ENCODE data around the gene DPH5.

DPH5 gene

GRCh38 chr1:101050869-101051268, 25.3 kb upstream of the DPH5 start:
- Histone ChIP-seq H3K4me2 (ENCODE audit: low read length) (no peak overlapping the region), H4K91ac (ENCODE audit: low read depth, low read length) (no peak overlapping the region), H3K9ac (ENCODE audit: low read length) (no peak overlapping the region), H2AFZ (ENCODE audit: insufficient read depth, low read length, poor library complexity) (no peak overlapping the region), H4K8ac (ENCODE audit: low read depth, low read length) (no peak overlapping the region), H2BK120ac (ENCODE audit: insufficient read depth, low read length, poor library complexity) (no peak overlapping the region), H4K12ac (ENCODE audit: low read depth, low read length) (no peak overlapping the region), H3K79me2 (ENCODE audit: control insufficient read depth, insufficient read depth, low read length, poor library complexity) (no peaks in the 10 kb centered on the region), H3K4ac (ENCODE audit: low read depth, low read length) (no peak overlapping the region), H3K27me3 (ENCODE audit: insufficient read depth, low read length) (no peaks in the 10 kb centered on the region), H2BK12ac (ENCODE audit: low read length) (no peak overlapping the region), H3K4me3 (ENCODE audit: low read depth, low read length) (no peak overlapping the region), H3K23ac (ENCODE audit: low read length) (no peak overlapping the region), H3K4me1 (ENCODE audit: control insufficient read depth in 1 of 2, insufficient read depth in 2 of 2, low read length in 2 of 2) (no peaks in the 10 kb centered on the region), H3K27ac (ENCODE audit: low read depth, low read length) (no peak overlapping the region), H2AK5ac (ENCODE audit: low read length) (no peak overlapping the region), H3K14ac (ENCODE audit: low read length) (no peak overlapping the region), H3K36me3 (ENCODE audit: control insufficient read depth in 1 of 2, insufficient read depth in 2 of 2, low read length in 2 of 2) (no peaks in the 10 kb centered on the region), H3K18ac (ENCODE audit: low read length) (no peak overlapping the region), H3K79me1 (ENCODE audit: low read length) (no peaks in the 10 kb centered on the region), H2BK5ac (ENCODE audit: low read depth, low read length, poor library complexity) (no peak overlapping the region), H3K9me3 (ENCODE audit: insufficient read depth, low read depth, low read length) (no peaks in the 10 kb centered on the region)
- WGBS (ENCODE audit: extremely low coverage, insufficient coverage, insufficient read length): no CpG with 5 or more reads among the region's 2 CpGs
- DNase-seq: no peak

DNA sequence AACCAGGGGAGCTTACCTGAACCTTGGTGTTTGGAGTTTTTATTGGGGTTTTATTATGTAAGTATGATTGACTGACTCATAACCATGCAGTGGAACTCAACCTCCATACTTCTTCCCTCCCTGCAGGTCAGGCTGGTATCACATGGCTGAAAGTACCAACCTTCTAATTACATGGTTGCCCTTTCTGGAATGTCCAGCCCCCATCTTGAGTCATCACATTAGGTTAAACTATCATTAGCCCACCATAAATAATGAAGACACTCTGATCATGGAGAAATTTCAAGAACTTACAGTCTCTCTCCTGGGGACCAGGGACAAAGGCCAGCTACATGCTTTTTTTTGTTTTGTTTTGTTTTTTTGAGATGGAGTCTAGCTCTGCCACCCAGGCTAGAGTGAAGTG, 19.2 kb upstream of the DPH5 start:
- H4K91ac ChIP-seq (ENCODE audit: low read depth, low read length): no peak overlapping the region
- H3K9ac ChIP-seq (ENCODE audit: low read length): no peak overlapping the region
- H3K18ac ChIP-seq (ENCODE audit: low read length): no peak overlapping the region
- H3K23ac ChIP-seq (ENCODE audit: low read length): no peak overlapping the region
- no peak overlapping the region for H3K14ac ChIP-seq (ENCODE audit: low read length)
- no peak overlapping the region for H3K4ac ChIP-seq (ENCODE audit: low read depth, low read length)
- H3K27ac ChIP-seq (ENCODE audit: low read depth, low read length): no peak overlapping the region
- H3K27me3 ChIP-seq (ENCODE audit: insufficient read depth, low read length): no peaks in the 10 kb centered on the region
- no peak overlapping the region for H2BK120ac ChIP-seq (ENCODE audit: insufficient read depth, low read length, poor library complexity)
- H3K9me3 ChIP-seq (ENCODE audit: insufficient read depth, low read depth, low read length): peaks cover 8% of the 10 kb centered on the region
- no peak overlapping the region for H3K4me2 ChIP-seq (ENCODE audit: low read length)
- H2BK12ac ChIP-seq (ENCODE audit: low read length): no peak overlapping the region
- no peak overlapping the region for H4K8ac ChIP-seq (ENCODE audit: low read depth, low read length)
- H3K79me1 ChIP-seq (ENCODE audit: low read length): no peaks in the 10 kb centered on the region
- no peak overlapping the region for H3K4me3 ChIP-seq (ENCODE audit: low read depth, low read length)
- no peak overlapping the region for H2AK5ac ChIP-seq (ENCODE audit: low read length)
- no peaks in the 10 kb centered on the region for H3K4me1 ChIP-seq (ENCODE audit: control insufficient read depth in 1 of 2, insufficient read depth in 2 of 2, low read length in 2 of 2)
- H3K36me3 ChIP-seq (ENCODE audit: control insufficient read depth in 1 of 2, insufficient read depth in 2 of 2, low read length in 2 of 2): peaks cover 6 to 7% of the 10 kb centered on the region in 2 experiments
- peak overlapping the region; percentile 31 for H2BK5ac ChIP-seq (ENCODE audit: low read depth, low read length, poor library complexity)
- H4K12ac ChIP-seq (ENCODE audit: low read depth, low read length): no peak overlapping the region
- DNase-seq: no peak
- no peak overlapping the region for H2AFZ ChIP-seq (ENCODE audit: insufficient read depth, low read length, poor library complexity)
- H3K79me2 ChIP-seq (ENCODE audit: control insufficient read depth, insufficient read depth, low read length, poor library complexity): no peaks in the 10 kb centered on the region

DNA sequence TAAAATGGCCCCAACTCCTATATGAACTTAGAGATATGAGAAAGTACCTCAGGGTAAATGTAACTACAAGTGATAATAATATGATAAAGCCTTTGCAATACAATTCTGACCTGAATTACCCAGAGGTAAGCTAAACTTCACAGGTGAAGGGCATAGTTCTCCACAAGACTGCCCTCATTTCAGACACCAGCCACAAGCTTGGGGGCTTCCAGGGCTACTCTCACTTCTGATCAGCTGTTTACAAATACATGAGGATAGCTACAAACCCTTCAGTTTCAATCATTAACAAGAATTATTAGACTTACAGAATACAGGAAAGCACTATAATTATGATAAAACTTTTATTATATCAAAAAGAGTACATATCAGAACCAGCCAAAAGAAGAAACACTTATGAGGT, 18.7 kb upstream of the DPH5 start:
- no peak overlapping the region for H3K23ac ChIP-seq (ENCODE audit: low read length)
- H3K9me3 ChIP-seq (ENCODE audit: insufficient read depth, low read depth, low read length): peaks cover 8% of the 10 kb centered on the region
- H3K27me3 ChIP-seq (ENCODE audit: insufficient read depth, low read length): no peaks in the 10 kb centered on the region
- no peak overlapping the region for H4K91ac ChIP-seq (ENCODE audit: low read depth, low read length)
- H3K79me2 ChIP-seq (ENCODE audit: control insufficient read depth, insufficient read depth, low read length, poor library complexity): no peaks in the 10 kb centered on the region
- H3K79me1 ChIP-seq (ENCODE audit: low read length): no peaks in the 10 kb centered on the region
- H2AK5ac ChIP-seq (ENCODE audit: low read length): no peak overlapping the region
- H2BK5ac ChIP-seq (ENCODE audit: low read depth, low read length, poor library complexity): no peak overlapping the region
- no peak overlapping the region for H3K27ac ChIP-seq (ENCODE audit: low read depth, low read length)
- no peak overlapping the region for H3K4me3 ChIP-seq (ENCODE audit: low read depth, low read length)
- no peak overlapping the region for H3K4me2 ChIP-seq (ENCODE audit: low read length)
- peak overlapping the region; percentile 64 for H2BK12ac ChIP-seq (ENCODE audit: low read length)
- no peak overlapping the region for H2AFZ ChIP-seq (ENCODE audit: insufficient read depth, low read length, poor library complexity)
- no peak overlapping the region for H3K9ac ChIP-seq (ENCODE audit: low read length)
- peaks cover 6 to 7% of the 10 kb centered on the region in 2 experiments for H3K36me3 ChIP-seq (ENCODE audit: control insufficient read depth in 1 of 2, insufficient read depth in 2 of 2, low read length in 2 of 2)
- H2BK120ac ChIP-seq (ENCODE audit: insufficient read depth, low read length, poor library complexity): no peak overlapping the region
- DNase-seq: no peak
- H3K14ac ChIP-seq (ENCODE audit: low read length): no peak overlapping the region
- no peak overlapping the region for H3K18ac ChIP-seq (ENCODE audit: low read length)
- H4K8ac ChIP-seq (ENCODE audit: low read depth, low read length): no peak overlapping the region
- no peak overlapping the region for H3K4ac ChIP-seq (ENCODE audit: low read depth, low read length)
- H4K12ac ChIP-seq (ENCODE audit: low read depth, low read length): no peak overlapping the region
- H3K4me1 ChIP-seq (ENCODE audit: control insufficient read depth in 1 of 2, insufficient read depth in 2 of 2, low read length in 2 of 2): no peaks in the 10 kb centered on the region

DNA sequence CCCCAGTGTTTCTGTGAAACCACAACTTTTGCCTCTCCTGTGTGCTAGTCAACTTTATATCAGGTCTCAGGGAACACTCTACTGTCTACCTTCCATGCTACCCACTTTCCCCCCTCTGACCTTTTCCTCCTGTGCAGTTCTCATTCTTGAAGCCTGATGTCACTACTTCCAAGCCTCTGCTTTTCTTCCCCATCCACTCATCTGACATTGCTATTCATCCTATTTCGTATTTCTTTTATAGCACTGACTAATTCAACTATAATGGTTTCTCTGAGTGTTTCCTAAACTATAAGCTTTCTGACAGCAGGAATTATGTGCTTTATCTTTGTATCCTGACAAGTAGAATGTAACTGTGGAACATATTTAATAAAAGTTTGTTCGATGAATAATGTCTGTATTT, 18.2 kb upstream of the DPH5 start:
- H4K91ac ChIP-seq (ENCODE audit: low read depth, low read length): no peak overlapping the region
- no peak overlapping the region for H3K4me2 ChIP-seq (ENCODE audit: low read length)
- no peak overlapping the region for H3K27ac ChIP-seq (ENCODE audit: low read depth, low read length)
- H3K14ac ChIP-seq (ENCODE audit: low read length): no peak overlapping the region
- no peak overlapping the region for H2AK5ac ChIP-seq (ENCODE audit: low read length)
- H3K18ac ChIP-seq (ENCODE audit: low read length): no peak overlapping the region
- H3K27me3 ChIP-seq (ENCODE audit: insufficient read depth, low read length): no peaks in the 10 kb centered on the region
- no peak overlapping the region for H2BK5ac ChIP-seq (ENCODE audit: low read depth, low read length, poor library complexity)
- H3K79me2 ChIP-seq (ENCODE audit: control insufficient read depth, insufficient read depth, low read length, poor library complexity): no peaks in the 10 kb centered on the region
- H3K9ac ChIP-seq (ENCODE audit: low read length): no peak overlapping the region
- H3K36me3 ChIP-seq (ENCODE audit: control insufficient read depth in 1 of 2, insufficient read depth in 2 of 2, low read length in 2 of 2): peaks cover 6 to 7% of the 10 kb centered on the region in 2 experiments
- peaks cover 8% of the 10 kb centered on the region for H3K9me3 ChIP-seq (ENCODE audit: insufficient read depth, low read depth, low read length)
- H3K4me1 ChIP-seq (ENCODE audit: control insufficient read depth in 1 of 2, insufficient read depth in 2 of 2, low read length in 2 of 2): no peaks in the 10 kb centered on the region
- no peak overlapping the region for H3K4me3 ChIP-seq (ENCODE audit: low read depth, low read length)
- H3K79me1 ChIP-seq (ENCODE audit: low read length): no peaks in the 10 kb centered on the region
- no peak overlapping the region for H2BK12ac ChIP-seq (ENCODE audit: low read length)
- WGBS (ENCODE audit: extremely low coverage, insufficient coverage, insufficient read length): no CpG with 5 or more reads among the region's 2 CpGs
- H4K12ac ChIP-seq (ENCODE audit: low read depth, low read length): no peak overlapping the region
- H3K4ac ChIP-seq (ENCODE audit: low read depth, low read length): no peak overlapping the region
- no peak overlapping the region for H2BK120ac ChIP-seq (ENCODE audit: insufficient read depth, low read length, poor library complexity)
- H2AFZ ChIP-seq (ENCODE audit: insufficient read depth, low read length, poor library complexity): no peak overlapping the region
- no peak for DNase-seq
- H4K8ac ChIP-seq (ENCODE audit: low read depth, low read length): no peak overlapping the region
- no peak overlapping the region for H3K23ac ChIP-seq (ENCODE audit: low read length)

GRCh38 chr1:101041300-101041699, 15.7 kb upstream of the DPH5 start:
- H3K9me3 ChIP-seq (ENCODE audit: insufficient read depth, low read depth, low read length): peaks cover 8% of the 10 kb centered on the region
- no peak overlapping the region for H2BK5ac ChIP-seq (ENCODE audit: low read depth, low read length, poor library complexity)
- peaks cover 6 to 7% of the 10 kb centered on the region in 2 experiments for H3K36me3 ChIP-seq (ENCODE audit: control insufficient read depth in 1 of 2, insufficient read depth in 2 of 2, low read length in 2 of 2)
- no peak overlapping the region for H4K8ac ChIP-seq (ENCODE audit: low read depth, low read length)
- no peak overlapping the region for H2AFZ ChIP-seq (ENCODE audit: insufficient read depth, low read length, poor library complexity)
- H4K91ac ChIP-seq (ENCODE audit: low read depth, low read length): no peak overlapping the region
- H3K4me2 ChIP-seq (ENCODE audit: low read length): no peak overlapping the region
- no peaks in the 10 kb centered on the region for H3K79me2 ChIP-seq (ENCODE audit: control insufficient read depth, insufficient read depth, low read length, poor library complexity)
- no peak overlapping the region for H3K4ac ChIP-seq (ENCODE audit: low read depth, low read length)
- no peaks in the 10 kb centered on the region for H3K4me1 ChIP-seq (ENCODE audit: control insufficient read depth in 1 of 2, insufficient read depth in 2 of 2, low read length in 2 of 2)
- no peak overlapping the region for H3K23ac ChIP-seq (ENCODE audit: low read length)
- DNase-seq: no peak
- no peak overlapping the region for H3K18ac ChIP-seq (ENCODE audit: low read length)
- H3K27ac ChIP-seq (ENCODE audit: low read depth, low read length): no peak overlapping the region
- no peak overlapping the region for H3K9ac ChIP-seq (ENCODE audit: low read length)
- H2BK12ac ChIP-seq (ENCODE audit: low read length): no peak overlapping the region
- H3K14ac ChIP-seq (ENCODE audit: low read length): no peak overlapping the region
- no peak overlapping the region for H4K12ac ChIP-seq (ENCODE audit: low read depth, low read length)
- no peaks in the 10 kb centered on the region for H3K27me3 ChIP-seq (ENCODE audit: insufficient read depth, low read length)
- H2BK120ac ChIP-seq (ENCODE audit: insufficient read depth, low read length, poor library complexity): no peak overlapping the region
- no CpG with 5 or more reads among the region's 1 CpG for WGBS (ENCODE audit: extremely low coverage, insufficient coverage, insufficient read length)
- no peak overlapping the region for H2AK5ac ChIP-seq (ENCODE audit: low read length)
- H3K4me3 ChIP-seq (ENCODE audit: low read depth, low read length): no peak overlapping the region
- H3K79me1 ChIP-seq (ENCODE audit: low read length): no peaks in the 10 kb centered on the region
